A549 treated with dexamethasone at 1 μM for 4 hours (cell line): Measurements from ENCODE around the gene SMARCD3. TPM values are rescaled to one million over a fixed set of nuclear protein-coding genes. Genes with fewer than 3 reads are reported as not detected.

ENCODE experiments used
- total RNA-seq: library from RNA; stranded (reverse); fragments of 200-300 nt; extraction: Qiagen RNA extraction; gene quantifications from 5 replicates; pipeline ENCODE4 v1.2.3, GENCODE V29; 2022

SMARCD3 gene
- total RNA-seq, result 7.5 to 9.0 TPM (median 8.6 TPM) in 5 replicates

GRCh38 chr7:151248346-151249033 is at the start of gene SMARCD3:
Gene SMARCD3, minus strand, starts transcription at chr7:151248694. Its CDS starts 132 bp downstream, at chr7:151248562.

GRCh38 chr7:151232091-151232916 is 16.2 kb downstream of the SMARCD3 start, which contains the start of gene CHPF2:
Gene CHPF2, plus strand, starts transcription at chr7:151232483. Its CDS starts 1,529 bp downstream, at chr7:151234012.

GRCh38 chr7:151226875-151227782 is 21.4 kb downstream of the SMARCD3 start, which contains the start of gene ABCF2:
Gene ABCF2, minus strand, starts transcription at chr7:151227205. Its CDS starts 747 bp downstream, at chr7:151226458.

GRCh38 chr7:151210087-151210854 is 38.2 kb downstream of the SMARCD3 start, which contains the start of gene H2BK1:
Gene H2BK1, minus strand, starts transcription at chr7:151210488. Its CDS starts 170 bp downstream, at chr7:151210318.

Other genes starting within 250 kb of the SMARCD3 start
- 0.39 to 0.69 TPM (median 0.61 TPM) in 5 replicates for gene ATG9B, start 224.2 kb downstream of the SMARCD3 start, total RNA-seq
- gene ABCB8, start 220.2 kb downstream of the SMARCD3 start, total RNA-seq, result 31.2 to 46.1 TPM (median 43.3 TPM) in 5 replicates
- gene ASIC3, start 200.2 kb downstream of the SMARCD3 start, total RNA-seq, result 3.9 to 11.3 TPM (median 9.0 TPM) in 5 replicates
- gene CDK5, start 190.8 kb downstream of the SMARCD3 start, total RNA-seq, result 30.7 to 35.8 TPM (median 31.2 TPM) in 5 replicates
- gene SLC4A2, start 189.1 kb downstream of the SMARCD3 start, total RNA-seq, result 161 to 286 TPM (median 257 TPM) in 5 replicates
- gene FASTK, start 167.9 kb downstream of the SMARCD3 start, total RNA-seq, result 46.1 to 78.7 TPM (median 71.2 TPM) in 5 replicates
- 31.3 to 61.4 TPM (median 56.8 TPM) in 5 replicates for gene TMUB1, start 165.2 kb downstream of the SMARCD3 start, total RNA-seq
- gene AGAP3, start 162.2 kb downstream of the SMARCD3 start, total RNA-seq, result 42.8 to 62.4 TPM (median 57.0 TPM) in 5 replicates
- 0.09 to 0.22 TPM (median 0.13 TPM) in 4 of 5 replicates, not detected in the other for gene GBX1, start 81.0 kb downstream of the SMARCD3 start, total RNA-seq
- gene ASB10, start 61.4 kb downstream of the SMARCD3 start, total RNA-seq, result not detected in 5 replicates
- not detected in 5 replicates for gene H2BK1, start 38.2 kb downstream of the SMARCD3 start, total RNA-seq
- 53.6 to 63.8 TPM (median 60.7 TPM) in 5 replicates for gene ABCF2, start 21.5 kb downstream of the SMARCD3 start, total RNA-seq
- gene CHPF2, start 16.2 kb downstream of the SMARCD3 start, total RNA-seq, result 31.9 to 48.5 TPM (median 41.8 TPM) in 5 replicates
- 39.1 to 45.2 TPM (median 42.4 TPM) in 5 replicates for gene NUB1, start 93.1 kb upstream of the SMARCD3 start, total RNA-seq
- 0.11 to 0.26 TPM (median 0.18 TPM) in 4 of 5 replicates, not detected in the other for gene WDR86, start 161.3 kb upstream of the SMARCD3 start, total RNA-seq
- gene CRYGN, start 191.4 kb upstream of the SMARCD3 start, total RNA-seq, result not detected in 5 replicates